Ishikawa (cell line): ENCODE data around the gene CALHM2.

Experiments
- CEBPB ChIP-seq: IDR thresholded peaks from 2 replicates; pipeline ENCODE4 v1.6.1; 2012
- CREB1 ChIP-seq: IDR thresholded peaks from 2 replicates; pipeline ENCODE4 v1.6.1; 2012; ENCODE audit warnings: low read depth
- EGR1 ChIP-seq: IDR thresholded peaks from 2 replicates; pipeline ENCODE4 v1.6.1; 2012
- EP300 ChIP-seq: IDR thresholded peaks from 2 replicates; pipeline ENCODE4 v1.6.1; 2012; ENCODE audit warnings: borderline replicate concordance
- FOXM1 ChIP-seq: IDR thresholded peaks from 2 replicates; pipeline ENCODE4 v1.6.1; 2012; ENCODE audit warnings: low read depth, borderline replicate concordance
- MAX ChIP-seq: IDR thresholded peaks from 2 replicates; pipeline ENCODE4 v1.6.1; 2012
- NFIC ChIP-seq: IDR thresholded peaks from 2 replicates; pipeline ENCODE4 v1.6.1; 2012
- RAD21 ChIP-seq: IDR thresholded peaks from 2 replicates; pipeline ENCODE4 v1.6.1; 2012; ENCODE audit warnings: low read depth
- REST ChIP-seq: IDR thresholded peaks from 2 replicates; pipeline ENCODE4 v1.6.1; 2012; ENCODE audit warnings: low read depth, mild to moderate bottlenecking
- TAF1 ChIP-seq: IDR thresholded peaks from 2 replicates; pipeline ENCODE4 v1.6.1; 2012; ENCODE audit warnings: low read depth, mild to moderate bottlenecking
- TCF12 ChIP-seq: IDR thresholded peaks from 2 replicates; pipeline ENCODE4 v1.6.1; 2012; ENCODE audit warnings: low read depth
- TEAD4 ChIP-seq: IDR thresholded peaks from 2 replicates; pipeline ENCODE4 v1.6.1; 2012
- USF1 ChIP-seq: IDR thresholded peaks from 2 replicates; pipeline ENCODE4 v1.6.1; 2012
- YY1 ChIP-seq: IDR thresholded peaks from 2 replicates; pipeline ENCODE4 v1.6.1; 2012; ENCODE audit warnings: low read depth
- ZBTB7A ChIP-seq: IDR thresholded peaks from 2 replicates; pipeline ENCODE4 v1.6.1; 2012; ENCODE audit warnings: low read depth

The CALHM2 gene

GRCh38 chr10:103439776-103440175 is 12.4 kb downstream of the CALHM2 start:
- TF ChIP-seq TAF1 (no peak), EGR1 (no peak), RAD21 (no peak), NFIC (no peak), TEAD4 (no peak), YY1 (no peak), REST (no peak), TCF12 (no peak), CEBPB (no peak), CREB1 (no peak), EP300 (no peak), USF1 (no peak), MAX (no peak), ZBTB7A (no peak), FOXM1 (no peak)

GRCh38 chr10:103433858-103434257 is 18.3 kb downstream of the CALHM2 start:
- TF ChIP-seq MAX (no peak), FOXM1 (no peak), CREB1 (no peak), CEBPB (no peak), RAD21 (no peak), USF1 (no peak), REST (no peak), TEAD4 (no peak), EGR1 (no peak), EP300 (no peak), NFIC (no peak), YY1 (no peak), TAF1 (no peak), ZBTB7A (no peak), TCF12 (no peak)

- no peak for TF ChIP-seq ZBTB7A
- no peak for TF ChIP-seq RAD21
- TF ChIP-seq REST, result no peak
- no peak for TF ChIP-seq CREB1
- no peak for TF ChIP-seq MAX
- TF ChIP-seq FOXM1, result no peak
- no peak for TF ChIP-seq CEBPB
- TF ChIP-seq USF1, result no peak
- TF ChIP-seq TEAD4, result no peak
- no peak for TF ChIP-seq TAF1
- no peak for TF ChIP-seq NFIC
Measured at GRCh38 chr10:103431902-103432301, 20.3 kb downstream of the CALHM2 start.

- TF ChIP-seq EP300 (no peak), ZBTB7A (no peak), TAF1 (no peak), RAD21 (no peak), NFIC (no peak), USF1 (no peak), TCF12 (no peak), CEBPB (no peak), TEAD4 (no peak), FOXM1 (no peak), EGR1 (no peak), MAX (no peak), YY1 (no peak), REST (no peak), CREB1 (no peak)
Measured at GRCh38 chr10:103429647-103430046, 22.5 kb downstream of the CALHM2 start.
